Mucosa of gallbladder (tissue), 1 donor: Measurements from ENCODE around the gene TBXAS1. TPM values are rescaled to one million over a fixed set of nuclear protein-coding genes. Genes with fewer than 3 reads are reported as not detected.
A peak's percentile ranks its signal among the peaks of the same experiment; 100 is the strongest.
"Not testable (repeated sequence)": the region's sequence is repeated elsewhere in the genome, so short reads cannot be mapped to it uniquely, and the experiment has no call there.

Source experiments
- DNase-seq: peaks from one replicate; pipeline ENCODE4 v3.0.0-alpha.2; 2020; ENCODE audit warnings: low spot score
- total RNA-seq: library from RNA; stranded (reverse); gene quantifications from one replicate; pipeline ENCODE4 v1.2.1, GENCODE V29; 2021
- donor health status: DM: no; HTN: no; CAD: no.

The TBXAS1 gene
- total RNA-seq, 1 donor from 2014 or later, result 40.9 TPM

DNA sequence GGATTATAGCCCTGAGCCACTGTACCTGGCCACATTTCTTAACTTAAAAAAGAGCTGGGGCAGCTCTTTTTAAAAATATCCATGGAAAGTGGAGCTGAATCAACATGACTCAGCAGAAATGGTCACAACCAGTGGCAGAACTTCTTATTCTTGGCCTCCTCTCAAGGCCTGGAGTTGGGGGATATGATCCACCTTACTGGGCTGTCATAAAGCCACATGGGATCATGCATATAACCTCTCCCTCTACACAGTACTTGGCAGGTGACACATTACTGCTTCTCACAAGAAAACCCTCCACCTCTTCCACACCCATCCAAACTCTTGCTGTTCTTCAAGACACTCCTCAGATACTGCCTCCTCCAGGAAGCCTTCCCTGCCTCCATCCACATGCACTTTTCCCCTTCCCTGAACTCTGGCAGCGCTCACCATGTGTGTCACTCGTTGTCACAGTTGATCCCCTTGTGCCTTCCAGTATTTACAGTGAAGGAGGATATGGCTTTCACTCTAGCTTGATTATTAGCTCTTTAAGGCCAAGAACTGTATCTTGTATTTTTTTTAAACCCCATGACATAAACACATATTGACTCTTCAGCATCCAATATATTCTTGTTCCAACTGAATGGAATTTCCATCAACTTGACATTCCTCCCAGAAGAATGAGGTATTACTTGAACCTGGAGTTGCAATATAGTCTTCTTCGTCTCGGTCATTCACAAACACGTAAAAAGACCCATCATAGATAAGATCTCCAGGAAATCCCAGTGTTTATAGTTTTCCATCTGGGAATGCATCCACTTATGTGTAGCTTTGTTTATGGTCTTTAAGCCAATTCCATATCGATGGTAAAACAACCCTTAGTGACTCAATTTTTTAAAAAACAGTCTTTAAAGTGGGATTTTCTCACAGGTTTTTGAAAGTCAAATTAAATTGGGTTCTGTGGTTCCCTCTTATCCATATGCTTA lies 85.5 kb downstream of the TBXAS1 start:
- DNase-seq, result no peak

DNA sequence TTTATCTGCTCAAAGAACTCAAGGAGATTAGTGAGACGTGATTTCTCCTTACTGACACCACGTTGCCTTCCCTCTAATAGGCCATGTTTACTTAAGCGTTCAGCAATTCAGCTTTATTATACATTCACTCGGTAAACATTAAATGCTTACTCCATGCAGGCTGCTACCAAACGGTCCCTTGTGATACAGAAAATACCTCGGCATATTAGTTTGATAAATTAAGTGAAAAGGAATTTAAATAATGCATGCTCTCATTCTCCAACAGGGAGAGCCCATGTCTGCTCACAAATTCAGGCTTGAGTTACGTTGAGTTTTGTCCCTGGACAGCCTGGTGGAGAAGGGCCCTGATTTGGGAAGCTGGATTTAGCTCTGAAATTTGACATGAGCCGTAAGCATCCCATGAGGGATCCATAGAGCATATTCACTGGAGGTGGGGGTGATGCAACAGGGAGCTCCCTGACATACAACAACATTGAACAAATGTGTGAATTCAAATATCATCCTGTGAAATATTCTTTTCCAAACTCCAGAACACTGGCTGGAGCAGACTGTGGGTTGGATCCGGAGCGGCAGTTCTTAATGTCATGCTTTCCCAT lies 86.3 kb downstream of the TBXAS1 start:
- DNase-seq, result no peak

DNA sequence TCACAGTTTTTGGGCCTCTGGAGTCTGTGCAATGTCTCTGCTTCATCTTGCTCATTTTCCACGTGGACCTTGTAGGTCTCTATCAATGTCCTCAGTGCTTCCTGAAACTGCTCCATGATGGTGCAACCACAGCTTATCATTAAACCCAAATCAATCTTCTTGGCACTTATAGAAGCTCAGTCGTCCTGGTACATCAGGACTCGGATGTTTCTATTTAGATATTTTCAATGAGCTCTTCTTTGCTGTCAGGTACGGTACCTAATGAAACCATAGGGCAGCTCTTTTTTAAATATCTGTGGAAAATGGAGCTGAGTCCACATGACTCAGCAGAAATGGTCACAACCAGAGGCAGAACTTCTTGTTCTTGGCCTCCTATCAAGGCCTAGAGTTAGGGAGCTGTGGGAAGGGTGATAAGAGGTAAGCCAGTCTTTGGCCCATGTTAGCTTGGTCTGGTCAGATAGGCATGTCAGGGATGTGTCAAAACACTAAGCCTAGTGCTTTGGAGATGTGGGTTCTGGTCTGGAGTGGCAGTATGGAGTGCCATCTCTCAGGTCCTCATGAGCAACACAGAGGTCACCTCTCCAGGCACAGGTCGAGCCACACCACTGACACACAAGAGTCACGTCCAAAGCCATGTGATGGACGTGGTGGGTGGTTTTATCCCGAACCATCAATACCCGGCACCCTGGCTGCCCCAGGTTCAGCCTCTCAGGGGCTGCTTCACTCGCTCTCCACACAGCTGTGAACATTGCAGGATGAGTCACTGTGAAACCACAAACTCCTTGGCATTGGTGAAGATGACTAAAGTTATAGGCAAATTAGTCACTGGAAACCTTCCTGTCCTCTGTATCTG lies 87.0 kb downstream of the TBXAS1 start:
- DNase-seq, result peak; percentile 63

DNA sequence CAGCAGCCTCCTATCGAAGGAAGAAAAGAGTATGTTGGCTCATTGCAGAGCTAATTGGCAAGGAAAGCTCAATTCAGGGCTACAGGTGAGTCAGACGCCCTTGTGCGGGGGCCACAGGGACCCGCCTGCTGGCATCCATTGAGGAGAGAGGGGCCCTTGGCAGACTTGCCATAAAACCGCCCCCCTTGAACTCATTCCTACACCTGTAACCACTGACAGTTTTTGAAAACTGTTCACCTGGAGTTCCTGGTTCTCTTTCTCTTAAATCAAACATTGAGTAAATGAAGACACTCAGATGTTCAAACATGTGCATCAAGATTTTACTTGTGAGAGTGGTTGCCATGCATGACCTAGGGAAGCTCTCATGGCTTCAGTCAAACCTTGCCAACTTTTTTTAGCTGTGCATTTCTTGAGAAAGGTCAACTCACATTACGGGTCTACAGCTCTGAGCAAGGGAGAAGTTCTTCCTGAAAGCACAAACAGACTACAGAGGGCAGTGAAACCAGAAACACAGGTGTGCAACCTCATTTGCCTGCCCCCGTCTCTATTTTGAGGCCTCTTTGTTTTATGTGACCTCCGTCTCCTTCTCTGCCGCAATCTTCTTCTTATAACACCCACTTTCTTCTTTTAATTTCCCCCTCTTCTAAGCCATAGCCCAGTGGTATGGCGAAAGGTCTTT lies 87.8 kb downstream of the TBXAS1 start:
- DNase-seq, result no peak

DNA sequence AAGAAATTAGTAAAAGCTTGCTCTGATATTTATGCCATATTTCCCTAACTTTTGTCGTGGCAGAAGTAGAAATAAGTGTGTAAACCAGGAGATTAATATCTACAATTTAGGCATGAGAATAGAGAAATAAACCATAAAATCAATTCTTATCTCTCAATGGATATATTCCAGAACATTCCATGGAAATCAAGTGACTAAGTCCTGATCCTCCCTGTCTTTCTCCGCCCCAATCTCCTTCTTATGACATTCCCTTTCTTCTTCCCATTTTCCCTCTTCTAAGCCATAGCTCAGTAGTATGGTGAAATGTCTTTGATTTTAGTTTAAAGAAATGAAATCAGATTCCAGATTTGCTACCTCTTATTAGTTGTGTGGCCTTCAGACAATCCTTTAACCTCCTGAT lies 88.8 kb downstream of the TBXAS1 start:
- no peak for DNase-seq

DNA sequence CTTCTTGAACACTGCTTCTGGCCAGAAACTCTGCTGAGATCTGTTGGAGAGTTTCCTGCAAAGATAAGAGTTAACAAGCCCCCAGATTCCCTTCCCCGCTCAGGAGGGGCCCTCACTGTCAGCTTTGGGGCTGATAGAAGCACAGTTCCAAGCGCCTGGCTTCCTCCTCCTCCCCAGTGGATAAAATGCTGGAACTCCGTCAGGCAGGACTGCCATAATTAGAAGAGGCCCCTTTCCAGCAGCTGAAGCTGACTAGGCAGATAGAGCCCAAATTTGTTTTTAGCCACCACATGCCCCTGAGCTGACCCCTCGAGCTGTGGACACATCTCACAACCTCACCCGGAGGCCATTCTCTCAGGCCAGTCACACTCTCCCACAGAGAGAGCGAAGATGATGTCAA lies 89.4 kb downstream of the TBXAS1 start:
- no peak for DNase-seq

DNA sequence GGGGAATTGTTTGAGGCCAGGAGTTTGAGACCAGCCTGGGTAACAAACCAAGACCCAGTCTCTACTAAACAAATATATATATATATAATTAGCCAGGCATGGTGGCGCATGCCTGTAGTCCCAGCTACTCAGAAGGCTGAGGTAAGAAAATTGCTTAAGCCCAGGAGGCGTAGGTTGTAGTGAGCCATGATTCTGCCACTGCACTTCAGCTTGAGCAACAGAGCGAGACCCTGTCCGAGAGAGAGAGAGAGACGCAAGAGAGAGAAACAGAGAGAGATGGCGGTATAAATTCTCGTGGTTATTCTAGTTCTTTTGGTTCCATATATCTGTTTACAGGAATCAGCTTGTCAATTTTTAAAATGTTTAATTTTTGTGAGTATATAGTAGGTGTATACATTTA lies 94.0 kb downstream of the TBXAS1 start:
- no peak for DNase-seq

DNA sequence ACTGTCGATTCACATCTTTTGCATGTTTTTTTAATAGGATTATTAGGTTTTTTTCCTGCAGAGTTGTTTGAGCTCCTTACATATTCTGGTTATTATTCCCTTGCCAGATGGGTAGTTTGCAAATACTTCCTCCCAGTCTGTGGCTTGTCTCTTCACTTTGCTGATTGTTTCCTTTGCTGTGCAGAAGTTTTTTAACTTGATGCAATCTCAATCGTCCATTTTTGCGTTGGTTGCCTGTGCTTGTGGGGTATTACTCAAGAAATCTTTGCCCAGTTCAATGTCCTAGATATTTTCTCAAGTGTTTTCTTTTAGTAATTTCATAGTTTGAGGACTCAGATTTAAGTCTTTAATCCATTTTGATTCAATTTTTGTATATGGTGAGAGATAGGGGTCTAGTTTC lies 95.4 kb downstream of the TBXAS1 start:
- DNase-seq, result no peak

DNA sequence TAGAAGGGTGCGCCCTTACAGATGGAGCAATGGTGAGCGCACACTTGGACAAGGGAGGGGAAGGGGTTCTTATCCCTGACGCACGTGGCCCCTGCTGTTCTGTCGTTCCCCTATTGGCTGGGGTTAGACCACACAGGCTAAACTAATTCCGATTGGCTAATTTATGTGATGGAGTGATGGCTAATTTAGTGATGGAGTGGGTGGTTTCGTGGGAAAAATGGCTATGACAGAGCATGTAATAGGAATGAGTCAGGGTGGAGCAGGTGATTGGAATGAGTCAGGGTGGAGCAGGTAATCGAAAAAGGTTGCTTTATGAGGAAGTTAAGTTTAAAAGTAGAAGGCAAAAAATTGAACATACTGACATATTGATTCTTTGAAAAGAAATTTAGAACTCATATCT lies 100.2 kb downstream of the TBXAS1 start:
- DNase-seq, result not testable (repeated sequence)

DNA sequence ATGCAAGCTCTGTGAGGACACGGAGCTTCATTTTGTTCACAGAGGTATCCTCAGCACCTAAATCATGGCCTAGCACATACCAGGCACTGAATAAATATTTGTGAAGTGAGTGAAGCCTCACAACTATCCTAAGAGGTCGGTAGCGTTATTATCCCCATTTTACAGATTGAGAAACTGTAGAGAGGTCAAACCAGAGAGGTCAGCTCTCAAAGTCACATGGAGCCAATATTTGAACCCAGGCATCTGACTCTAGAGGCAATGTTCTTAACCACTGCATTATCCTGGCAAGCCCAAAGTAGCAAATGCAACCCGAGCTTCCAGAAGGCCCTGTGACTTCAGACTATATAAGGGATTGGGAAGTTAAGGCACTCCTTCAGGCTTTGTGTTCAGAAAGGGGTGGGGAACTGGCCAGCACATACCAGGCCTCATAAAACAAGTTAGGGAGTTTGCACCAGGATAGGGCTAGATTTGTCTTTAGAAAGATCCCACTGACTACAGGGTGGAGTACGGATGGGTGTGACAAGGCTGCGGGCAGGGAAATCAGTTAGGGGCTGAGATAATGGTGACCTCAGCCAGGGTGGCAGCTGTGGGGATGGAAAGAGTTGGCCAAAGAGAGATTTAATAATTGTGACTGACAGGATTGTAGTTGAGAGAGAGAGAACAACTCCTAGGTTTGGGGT lies 101.4 kb downstream of the TBXAS1 start:
- DNase-seq, result no peak

DNA sequence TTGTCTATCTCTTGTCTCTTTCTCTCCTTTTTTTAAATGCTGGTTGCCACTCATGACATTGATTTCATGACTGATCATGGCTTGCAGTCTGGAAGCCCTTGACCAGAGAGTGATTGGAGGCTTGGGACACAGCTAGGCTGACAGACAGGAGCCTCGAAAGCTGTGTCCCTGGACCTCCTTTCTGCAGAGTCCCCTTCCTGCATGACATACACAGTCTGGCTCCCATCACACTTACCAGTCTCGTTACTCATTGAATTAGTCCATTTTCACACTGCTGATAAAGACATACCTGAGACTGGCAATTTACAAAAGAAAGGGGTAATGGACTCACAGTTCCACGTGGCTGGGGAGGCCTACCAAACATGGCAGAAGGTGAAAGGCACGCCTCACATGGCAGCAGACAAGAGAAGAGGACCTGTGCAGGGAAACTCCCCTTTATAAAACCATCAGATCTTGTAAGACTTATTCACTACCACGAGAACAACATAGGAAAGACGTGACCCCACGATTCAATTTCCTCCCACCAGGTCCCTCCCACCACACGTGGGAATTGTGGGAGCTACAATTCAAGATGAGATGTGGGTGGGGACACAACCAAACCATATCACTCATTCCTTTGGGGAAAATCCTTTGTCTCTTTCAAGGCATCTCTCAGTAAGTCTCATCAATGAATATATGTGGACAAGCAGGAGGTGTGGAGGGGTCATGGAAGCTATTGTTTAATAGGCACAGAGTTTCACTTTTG lies 102.3 kb downstream of the TBXAS1 start:
- no peak for DNase-seq

DNA sequence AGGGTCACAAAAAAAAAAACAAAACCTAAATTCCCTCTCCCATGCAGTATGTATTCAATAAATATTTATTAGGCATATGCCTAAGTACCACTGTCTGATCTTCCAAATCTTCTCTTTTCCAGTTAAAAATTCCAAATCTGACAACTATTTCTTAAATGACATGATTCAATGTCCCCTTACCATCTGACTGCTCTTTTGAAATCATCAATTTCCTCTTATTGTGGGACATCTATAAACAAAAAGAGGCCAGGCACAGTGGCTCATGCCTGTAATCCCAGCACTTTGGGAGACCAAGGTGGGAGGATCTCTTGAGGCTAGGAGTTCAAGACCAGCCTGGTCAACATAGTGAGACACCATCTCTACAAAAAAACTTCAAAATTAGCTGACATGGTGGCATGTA lies 103.5 kb downstream of the TBXAS1 start:
- DNase-seq, result no peak

DNA sequence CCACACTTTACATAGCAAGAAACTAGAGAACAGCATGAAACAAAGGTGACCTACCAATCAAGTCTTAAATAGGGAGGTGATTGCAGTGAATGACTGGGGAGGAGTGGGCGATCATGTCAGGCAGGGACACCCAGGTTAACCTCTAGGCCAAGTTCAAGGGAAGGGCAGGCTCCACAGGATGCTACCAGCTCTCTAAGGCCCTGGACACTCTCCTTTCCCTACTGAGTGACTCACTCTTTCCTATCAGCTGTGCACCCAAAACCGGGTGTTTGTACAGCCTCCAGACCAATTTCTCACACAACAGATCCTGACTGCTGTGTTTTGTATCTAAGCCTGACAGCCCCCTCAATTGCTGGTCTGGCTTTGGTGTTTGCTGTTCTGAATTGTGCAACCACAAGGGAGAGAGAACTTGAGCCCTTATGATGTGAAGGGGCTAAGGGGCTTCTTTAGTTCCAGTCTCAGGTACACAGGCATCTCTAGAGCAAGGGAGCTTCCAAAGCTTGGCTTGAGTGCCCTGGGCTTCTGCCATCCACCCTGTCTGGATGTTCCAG lies 107.8 kb downstream of the TBXAS1 start:
- peak; percentile 35 for DNase-seq

DNA sequence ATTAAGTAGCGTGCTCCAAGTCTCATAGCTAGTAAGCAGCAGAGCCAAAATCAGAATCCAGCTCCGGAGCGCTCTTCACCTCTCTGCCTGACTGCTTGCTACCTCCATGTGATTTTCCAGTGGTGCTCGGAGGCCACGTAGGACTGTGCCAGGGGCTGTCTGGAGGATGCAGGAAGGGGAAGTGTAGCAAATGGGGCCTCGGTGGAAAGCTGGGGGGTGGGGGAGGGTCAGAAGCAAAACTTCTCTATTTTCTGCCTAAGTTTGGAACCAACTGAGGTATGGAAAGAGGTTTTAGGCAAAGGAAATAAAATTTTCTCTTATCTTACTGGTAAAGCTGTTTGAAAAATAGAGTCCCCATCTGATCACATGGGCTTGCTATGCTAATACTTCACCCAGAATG lies 108.7 kb downstream of the TBXAS1 start:
- DNase-seq, result no peak

DNA sequence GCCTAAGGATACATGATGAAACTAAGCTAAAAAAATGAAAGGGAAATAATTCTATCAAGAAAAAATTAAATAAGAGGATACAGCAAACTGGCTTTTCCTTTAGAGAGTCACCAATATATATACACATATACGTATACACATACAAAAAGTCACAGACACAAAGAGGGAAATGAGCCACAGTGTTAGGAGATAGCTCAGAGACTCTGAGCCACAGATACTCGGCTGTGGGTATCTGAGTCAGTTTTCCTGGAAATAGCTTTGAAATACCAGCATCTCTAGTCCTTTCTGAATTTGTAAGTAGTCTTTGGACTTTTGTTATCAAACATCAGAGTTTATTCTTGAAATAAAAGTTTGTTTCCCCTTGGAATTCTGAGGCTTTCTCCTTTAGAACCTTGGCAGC lies 111.8 kb downstream of the TBXAS1 start:
- no peak for DNase-seq

DNA sequence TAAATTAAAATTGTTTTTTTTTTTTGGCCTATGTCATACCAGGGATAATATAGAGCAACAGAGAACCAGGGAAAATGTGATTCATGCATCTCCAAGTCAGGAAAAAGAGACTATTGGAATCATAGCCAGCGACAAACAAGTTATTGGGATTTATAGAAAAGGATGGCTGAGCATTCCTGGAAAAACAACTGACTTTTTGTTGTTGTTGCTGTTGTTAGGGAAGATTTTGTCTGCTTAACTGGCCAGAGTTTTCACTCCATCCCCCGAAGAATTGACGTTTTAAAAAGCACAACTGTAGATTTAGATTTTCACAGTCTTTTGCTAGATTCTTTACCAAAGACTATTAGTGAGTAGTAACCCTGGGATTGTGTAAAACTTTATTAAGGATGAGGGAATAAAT lies 112.4 kb downstream of the TBXAS1 start:
- DNase-seq, result no peak

DNA sequence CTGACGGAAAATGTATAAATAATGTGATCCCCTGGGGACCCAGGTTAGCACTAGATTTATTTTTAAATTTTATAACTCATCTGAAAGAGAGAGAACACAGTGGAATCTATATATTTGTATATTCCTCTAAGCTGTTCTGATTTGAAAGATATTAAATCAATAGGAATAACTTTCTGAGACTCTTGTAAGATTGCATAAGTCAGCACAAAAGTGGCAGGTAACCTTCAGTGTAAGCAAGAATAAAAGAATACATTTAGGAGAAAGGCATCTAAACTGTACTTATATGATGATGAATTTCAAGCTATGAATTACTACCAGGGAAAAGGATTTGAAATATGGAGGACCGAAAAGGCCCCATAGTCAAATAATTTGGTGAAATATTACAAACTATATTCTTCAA lies 112.8 kb downstream of the TBXAS1 start:
- DNase-seq, result no peak

DNA sequence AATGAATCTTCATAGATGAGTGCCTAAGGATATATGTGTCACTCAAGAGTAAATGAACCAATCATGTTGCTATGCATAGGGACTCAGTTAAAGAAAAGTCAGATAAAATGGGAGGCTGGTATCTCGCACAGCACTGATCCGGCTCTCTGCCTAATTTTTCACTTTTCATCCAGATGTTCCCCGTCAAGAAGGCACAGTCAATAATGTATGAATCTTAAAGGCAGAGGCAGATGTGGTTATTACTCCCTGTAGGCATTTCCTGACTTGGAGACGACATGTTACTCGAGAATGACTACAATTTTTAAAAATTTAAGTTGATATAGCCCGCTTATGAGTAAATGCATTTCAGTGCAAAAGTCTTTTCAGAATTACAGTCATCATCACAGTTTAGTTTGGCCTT lies 113.6 kb downstream of the TBXAS1 start:
- DNase-seq, result no peak

DNA sequence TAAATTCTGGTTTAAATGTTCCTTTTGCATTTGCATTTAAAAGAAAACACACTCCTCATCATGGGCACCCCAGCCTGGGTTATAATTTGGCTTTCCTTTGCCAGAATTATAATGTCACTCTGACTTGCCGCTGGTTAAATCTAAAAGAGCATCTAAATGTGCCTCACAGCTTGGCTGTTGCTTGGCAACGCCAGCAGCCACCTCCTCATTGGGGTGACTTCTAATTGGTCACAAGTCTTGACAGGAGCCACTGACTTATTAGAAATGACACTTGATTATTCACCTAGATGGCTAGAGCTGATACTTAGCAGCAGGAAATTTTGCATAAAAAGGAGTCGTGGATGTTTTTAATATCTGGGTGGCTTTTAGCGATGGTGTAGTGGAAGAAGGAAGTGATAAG lies 114.3 kb downstream of the TBXAS1 start:
- DNase-seq, result no peak

DNA sequence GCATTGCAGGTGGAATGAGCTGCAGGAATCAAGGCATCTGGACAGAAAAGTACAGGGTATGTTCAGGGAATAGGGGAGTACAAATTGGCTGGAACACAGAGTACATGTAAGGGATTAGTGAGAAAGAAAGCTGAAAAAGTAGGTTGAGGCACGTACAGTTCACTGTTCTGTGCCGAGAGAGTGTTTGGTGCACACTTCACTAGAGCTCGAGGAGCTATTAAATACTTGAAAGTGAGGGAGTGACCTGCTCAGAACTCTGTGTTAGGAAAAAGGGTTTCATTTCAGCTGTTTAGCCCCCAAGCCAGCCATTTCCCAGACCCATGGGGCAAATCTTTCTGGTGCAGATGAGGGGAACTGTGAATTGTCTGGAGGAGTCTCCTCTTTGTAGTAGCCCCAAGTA lies 115.2 kb downstream of the TBXAS1 start:
- no peak for DNase-seq
